IPS-20b (cell line): ENCODE data around the gene DCST1.

ENCODE experiments used
- H3K27ac ChIP-seq: one replicate; pipeline ENCODE4 v1.5.1; 2013; ENCODE audit warnings: low read length
- H3K27me3 ChIP-seq: 2 replicates; pipeline ENCODE4 v1.6.1; 2013; ENCODE audit warnings: mild to moderate bottlenecking, low read length, inconsistent platforms; ENCODE audit not compliant: insufficient read depth
- H3K36me3 ChIP-seq: 2 replicates; pipeline ENCODE4 v1.6.1; 2013; ENCODE audit warnings: low read depth, mild to moderate bottlenecking, inconsistent platforms, low read length, moderate library complexity; ENCODE audit not compliant: insufficient read depth
- H3K4me1 ChIP-seq: 2 replicates; pipeline ENCODE4 v1.6.1; 2013; ENCODE audit warnings: mild to moderate bottlenecking, control low read depth, inconsistent platforms, low read length, moderate library complexity; ENCODE audit not compliant: insufficient read depth
- H3K4me3 ChIP-seq: 2 replicates; pipeline ENCODE4 v1.5.1; 2013; ENCODE audit warnings: mild to moderate bottlenecking, low read length, inconsistent platforms
- H3K9ac ChIP-seq: 2 replicates; pipeline ENCODE4 v1.6.1; 2013; ENCODE audit warnings: low read depth, mild to moderate bottlenecking, inconsistent platforms, low read length, moderate library complexity
- H3K9me3 ChIP-seq: 2 replicates; pipeline ENCODE4 v1.6.1; 2013; ENCODE audit warnings: mild to moderate bottlenecking, low read depth, low read length, inconsistent platforms; ENCODE audit not compliant: insufficient read depth

Gene DCST1

DNA sequence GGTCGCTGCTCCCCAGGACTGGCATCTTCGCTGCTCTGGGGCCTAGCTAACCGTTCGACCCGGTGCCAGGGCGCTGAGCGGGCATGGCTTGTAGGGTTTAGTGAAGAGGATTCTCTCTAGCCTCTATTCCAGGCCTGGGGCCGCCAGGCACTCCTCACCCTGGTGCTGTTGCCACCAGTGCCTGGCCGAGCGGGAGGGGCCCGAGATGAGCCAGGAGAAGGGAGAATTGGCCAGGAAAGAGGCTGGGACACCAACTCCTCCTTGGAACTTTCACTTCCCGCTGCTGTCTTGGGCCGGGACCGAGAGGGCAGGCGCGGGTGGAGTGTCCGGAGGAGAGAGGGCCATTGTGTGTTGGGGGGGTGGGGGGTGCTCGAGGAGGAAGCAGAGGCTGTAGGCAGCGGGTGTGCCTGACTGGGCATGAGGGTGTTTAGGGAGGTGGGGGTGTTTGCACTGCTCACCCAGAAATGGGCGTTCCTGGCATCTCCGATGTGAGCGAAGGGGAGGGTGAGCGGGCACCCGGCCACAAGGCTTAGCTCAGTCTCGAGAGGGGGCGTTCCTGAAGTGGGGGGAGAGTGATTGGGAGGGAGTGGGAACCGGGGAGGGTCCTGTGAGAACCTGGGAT is 18.3 kb downstream of the DCST1 start:
- peaks cover 29% of the 10 kb centered on the region for H3K27me3 ChIP-seq
- H3K36me3 ChIP-seq: 0 out of 2 replicates have a peak, but pooled peaks cover 10% of the 10 kb centered on the region
- peak overlapping the region; percentile 42; the same call in 1 of the 2 replicates for H3K9ac ChIP-seq
- peaks cover 7% of the 10 kb centered on the region; the same call in 1 of the 2 replicates for H3K4me1 ChIP-seq
- H3K4me3 ChIP-seq: peak overlapping the region; percentile 80
- no peak overlapping the region for H3K27ac ChIP-seq
- no peaks in the 10 kb centered on the region for H3K9me3 ChIP-seq

DNA sequence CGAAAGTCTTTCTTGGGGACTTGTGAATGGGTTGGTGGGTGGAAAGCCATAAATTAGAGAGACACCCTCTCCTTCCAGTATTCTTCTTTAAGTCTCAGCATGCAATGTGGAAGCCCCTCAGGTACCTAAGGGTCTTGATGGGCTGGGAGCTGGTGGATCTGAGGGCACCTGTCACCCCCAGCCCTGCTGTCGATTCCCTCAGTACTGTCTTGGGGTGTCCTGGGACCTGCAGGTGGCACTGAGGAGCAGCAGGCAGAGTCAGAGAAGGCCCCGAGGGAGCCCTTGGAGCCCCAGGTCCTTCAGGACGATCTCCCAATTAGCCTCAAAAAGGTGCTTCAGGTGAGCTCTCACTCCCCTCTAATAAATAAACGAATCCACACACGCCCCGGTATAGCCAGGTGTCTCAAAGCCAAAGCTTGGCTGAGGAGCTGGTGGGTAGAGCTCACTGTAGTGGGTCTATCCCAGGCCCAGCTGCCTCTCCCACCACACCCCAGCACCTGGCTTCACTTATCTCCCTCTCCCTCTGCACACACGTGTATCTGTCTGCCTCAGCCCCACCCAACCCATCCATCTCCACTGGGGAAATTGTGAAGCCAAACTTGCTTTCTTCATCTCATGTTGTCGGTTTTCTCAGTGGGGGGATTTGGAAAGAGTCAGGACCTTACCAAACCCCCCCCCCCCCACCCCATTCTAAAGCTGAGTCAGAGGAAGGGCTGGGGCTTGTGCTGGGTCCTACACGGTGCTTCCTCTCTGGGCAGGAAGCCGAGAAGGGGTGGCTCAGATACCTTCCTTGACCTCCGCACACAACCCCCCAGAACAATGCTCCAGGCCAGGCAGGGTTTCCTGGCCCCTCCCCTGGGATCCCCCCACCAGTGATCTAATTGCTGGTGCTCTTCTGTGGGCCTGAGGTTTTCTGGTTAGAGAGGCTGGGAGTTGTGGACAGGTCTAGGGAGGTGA is 19.1 kb downstream of the DCST1 start:
- no peaks in the 10 kb centered on the region for H3K9me3 ChIP-seq

DNA sequence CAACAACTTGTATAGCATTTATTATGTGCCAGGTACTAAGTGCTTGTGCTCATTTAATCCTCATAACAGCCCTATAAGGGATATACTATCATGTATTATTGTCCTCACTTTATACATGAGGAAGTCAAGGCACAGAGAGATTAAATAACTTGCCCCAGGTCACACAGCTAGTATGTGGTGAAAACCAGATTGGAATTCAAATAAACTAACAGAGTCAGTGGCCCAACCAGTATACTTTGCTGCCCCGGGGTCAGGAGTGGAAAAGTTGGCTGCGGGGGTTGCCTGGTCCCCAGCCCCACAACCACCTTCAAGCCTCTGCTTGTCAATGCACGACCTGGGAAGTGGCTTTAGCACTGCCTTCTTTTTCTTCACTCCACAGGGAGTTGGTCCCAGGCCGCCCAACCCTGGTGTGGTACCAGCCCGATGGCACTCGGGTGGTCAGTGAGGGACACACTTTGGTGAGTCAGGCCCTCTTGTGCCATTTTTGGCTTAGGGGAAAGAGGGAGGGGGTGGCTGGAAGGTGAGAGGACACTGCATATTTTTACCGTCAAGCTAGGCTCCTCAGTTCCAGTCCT is 20.0 kb downstream of the DCST1 start:
- no peak overlapping the region for H3K4me3 ChIP-seq
- H3K9me3 ChIP-seq: no peaks in the 10 kb centered on the region
- no peak overlapping the region for H3K27ac ChIP-seq
- no peak overlapping the region for H3K9ac ChIP-seq
- H3K36me3 ChIP-seq: peaks cover 15% of the 10 kb centered on the region; the same call in 1 of the 2 replicates
- H3K27me3 ChIP-seq: peaks cover 29% of the 10 kb centered on the region
- H3K4me1 ChIP-seq: peaks cover 7% of the 10 kb centered on the region; the same call in 1 of the 2 replicates

More for the DNA sequence above, 19.1 kb downstream of the DCST1 start:
- Histone ChIP-seq H3K36me3 (0 out of 2 replicates have a peak, but pooled peaks cover 10% of the 10 kb centered on the region), H3K9ac (no peak overlapping the region), H3K27me3 (peaks cover 29% of the 10 kb centered on the region), H3K4me3 (peak overlapping the region; percentile 80; the same call in 1 of the 2 replicates), H3K27ac (no peak overlapping the region), H3K4me1 (peaks cover 7% of the 10 kb centered on the region; the same call in 1 of the 2 replicates)

GRCh38 chr1:155057104-155057503 is 23.5 kb downstream of the DCST1 start:
- Histone ChIP-seq H3K9me3 (no peaks in the 10 kb centered on the region), H3K9ac (no peak overlapping the region), H3K27me3 (peaks cover 17% of the 10 kb centered on the region), H3K27ac (no peak overlapping the region), H3K4me1 (peaks cover 4% of the 10 kb centered on the region; the same call in 1 of the 2 replicates), H3K36me3 (peaks cover 15% of the 10 kb centered on the region; the same call in 1 of the 2 replicates), H3K4me3 (no peak overlapping the region)

DNA sequence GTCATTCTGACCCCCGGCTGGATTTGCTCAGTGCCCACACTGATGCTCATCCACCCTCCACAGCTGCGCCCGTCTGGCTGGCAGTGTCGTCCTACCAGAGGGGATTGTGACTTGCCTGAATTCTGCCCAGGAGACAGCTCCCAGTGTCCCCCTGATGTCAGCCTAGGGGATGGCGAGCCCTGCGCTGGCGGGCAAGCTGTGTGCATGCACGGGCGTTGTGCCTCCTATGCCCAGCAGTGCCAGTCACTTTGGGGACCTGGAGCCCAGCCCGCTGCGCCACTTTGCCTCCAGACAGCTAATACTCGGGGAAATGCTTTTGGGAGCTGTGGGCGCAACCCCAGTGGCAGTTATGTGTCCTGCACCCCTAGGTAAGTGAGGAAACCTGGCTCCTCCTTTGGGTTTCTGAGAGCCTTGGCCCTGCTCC is 24.2 kb downstream of the DCST1 start:
- no peak overlapping the region for H3K9ac ChIP-seq
- H3K36me3 ChIP-seq: peaks cover 15% of the 10 kb centered on the region; the same call in 1 of the 2 replicates
- H3K4me1 ChIP-seq: peaks cover 4% of the 10 kb centered on the region; the same call in 1 of the 2 replicates
- peaks cover 15% of the 10 kb centered on the region for H3K27me3 ChIP-seq
- no peak overlapping the region for H3K27ac ChIP-seq
- no peaks in the 10 kb centered on the region for H3K9me3 ChIP-seq
- no peak overlapping the region for H3K4me3 ChIP-seq

DNA sequence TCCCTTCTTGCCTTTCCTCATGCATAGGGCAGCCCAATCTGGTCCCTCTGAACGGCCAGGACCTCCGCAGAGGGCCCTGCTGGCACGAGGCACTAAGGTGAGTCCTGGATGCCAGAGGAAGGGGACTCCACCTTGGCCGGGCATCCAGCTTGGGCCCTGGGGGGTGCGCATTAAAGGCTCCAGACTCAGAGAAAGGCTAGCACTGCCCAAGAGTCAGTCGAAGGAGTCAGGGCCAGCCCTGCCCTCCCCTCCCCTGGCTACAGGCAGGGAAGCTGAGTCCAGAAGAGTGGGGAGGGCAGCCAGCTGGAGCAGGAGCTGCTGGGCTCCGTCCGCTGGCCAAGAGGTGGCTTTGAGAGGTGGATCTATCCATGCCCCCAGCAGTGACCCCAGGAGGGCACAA is 27.1 kb downstream of the DCST1 start:
- H3K4me3 ChIP-seq: no peak overlapping the region
- H3K4me1 ChIP-seq: peaks cover 9% of the 10 kb centered on the region; the same call in 1 of the 2 replicates
- no peaks in the 10 kb centered on the region for H3K9me3 ChIP-seq
- H3K9ac ChIP-seq: no peak overlapping the region
- peaks cover 15% of the 10 kb centered on the region; the same call in 1 of the 2 replicates for H3K36me3 ChIP-seq
- H3K27ac ChIP-seq: no peak overlapping the region
- peaks cover 12% of the 10 kb centered on the region; the same call in 1 of the 2 replicates for H3K27me3 ChIP-seq

- no peak overlapping the region for H3K27ac ChIP-seq
- H3K4me3 ChIP-seq: peak overlapping the region; percentile 87; the same call in 1 of the 2 replicates
- no peaks in the 10 kb centered on the region for H3K9me3 ChIP-seq
- H3K27me3 ChIP-seq: peaks cover 12% of the 10 kb centered on the region; the same call in 1 of the 2 replicates
- peaks cover 13% of the 10 kb centered on the region; the same call in 1 of the 2 replicates for H3K36me3 ChIP-seq
- no peak overlapping the region for H3K9ac ChIP-seq
- H3K4me1 ChIP-seq: peaks cover 9% of the 10 kb centered on the region; the same call in 1 of the 2 replicates
Observed at GRCh38 chr1:155061381-155062150, 27.9 kb downstream of the DCST1 start.

DNA sequence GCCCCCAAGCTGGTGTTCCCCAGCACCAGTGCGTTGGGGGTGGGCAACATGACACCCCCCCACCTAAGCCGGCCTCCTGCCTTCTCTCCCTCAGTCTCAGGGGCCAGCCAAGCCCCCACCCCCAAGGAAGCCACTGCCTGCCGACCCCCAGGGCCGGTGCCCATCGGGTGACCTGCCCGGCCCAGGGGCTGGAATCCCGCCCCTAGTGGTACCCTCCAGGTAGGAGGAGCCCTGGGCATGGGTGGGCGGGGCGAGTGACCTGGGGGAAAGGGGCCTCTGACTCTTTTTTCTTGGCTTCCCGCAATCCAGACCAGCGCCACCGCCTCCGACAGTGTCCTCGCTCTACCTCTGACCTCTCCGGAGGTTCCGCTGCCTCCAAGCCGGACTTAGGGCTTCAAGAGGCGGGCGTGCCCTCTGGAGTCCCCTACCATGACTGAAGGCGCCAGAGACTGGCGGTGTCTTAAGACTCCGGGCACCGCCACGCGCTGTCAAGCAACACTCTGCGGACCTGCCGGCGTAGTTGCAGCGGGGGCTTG is 28.6 kb downstream of the DCST1 start:
- H3K36me3 ChIP-seq: peaks cover 17% of the 10 kb centered on the region; the same call in 1 of the 2 replicates
- no peaks in the 10 kb centered on the region for H3K9me3 ChIP-seq
- H3K27ac ChIP-seq: no peak overlapping the region
- peak overlapping the region; percentile 87; the same call in 1 of the 2 replicates for H3K4me3 ChIP-seq
- peaks cover 12% of the 10 kb centered on the region; the same call in 1 of the 2 replicates for H3K27me3 ChIP-seq
- no peak overlapping the region for H3K9ac ChIP-seq
- H3K4me1 ChIP-seq: peaks cover 9% of the 10 kb centered on the region; the same call in 1 of the 2 replicates

DNA sequence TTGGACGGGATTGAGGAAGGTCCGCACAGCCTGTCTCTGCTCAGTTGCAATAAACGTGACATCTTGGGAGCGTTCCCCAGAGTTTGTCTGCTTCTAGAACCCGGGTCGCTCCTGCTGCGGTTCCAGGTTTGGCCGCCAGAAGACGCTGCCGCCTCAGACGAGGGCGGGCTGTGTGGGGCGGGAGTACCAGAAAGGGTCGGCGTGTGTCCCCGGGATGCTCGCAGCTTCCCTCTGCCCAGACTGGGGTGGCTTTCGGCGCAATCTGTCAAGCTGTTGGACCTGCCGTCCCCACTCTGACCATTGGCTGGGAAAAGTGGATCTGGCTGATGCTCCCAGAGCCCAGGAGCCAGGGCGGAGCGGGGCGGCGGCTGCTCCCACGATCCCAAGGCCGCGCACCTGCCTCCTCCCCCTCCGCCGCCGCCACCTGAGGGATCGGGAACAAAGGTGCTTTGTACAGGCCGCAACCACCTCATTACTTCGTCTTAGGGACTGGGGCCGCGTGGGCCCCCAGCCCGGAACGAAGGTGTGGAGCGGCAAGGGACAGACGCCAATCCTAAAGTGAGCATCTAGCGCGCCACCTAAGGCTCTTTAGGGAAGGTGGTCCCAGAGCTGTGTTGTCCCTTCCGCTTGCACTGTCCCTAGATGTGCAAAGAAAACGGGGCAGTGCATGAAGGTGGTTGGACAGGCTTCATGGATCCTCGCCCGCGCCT is 29.2 kb downstream of the DCST1 start:
- Histone ChIP-seq H3K9me3 (no peaks in the 10 kb centered on the region), H3K4me1 (peaks cover 9% of the 10 kb centered on the region; the same call in 1 of the 2 replicates), H3K36me3 (peaks cover 21% of the 10 kb centered on the region; the same call in 1 of the 2 replicates), H3K27me3 (peaks cover 12% of the 10 kb centered on the region; the same call in 1 of the 2 replicates), H3K27ac (no peak overlapping the region), H3K4me3 (peak overlapping the region; percentile 87), H3K9ac (peak overlapping the region; percentile 87; the same call in 1 of the 2 replicates)
